A549 (cell line): Measurements from ENCODE around the gene SNAI1.

Experiments
- CBX2 ChIP-seq: fragments of 200-600 bp; sonication (generic); IDR thresholded peaks from 2 replicates; pipeline ENCODE4 v1.6.1; 2016; ENCODE audit warnings: low read depth, mild to moderate bottlenecking, borderline replicate concordance
- CEBPB ChIP-seq, 2 experiments: fragments of >200 bp in 1 of 2; sonication (Bioruptor Twin) in 1 of 2; formaldehyde crosslinking in 1 of 2; IDR thresholded peaks; 2 replicates each; pipeline ENCODE4 v1.6.1; 2012 to 2016
- JUN ChIP-seq, 2 experiments: fragments of >200 bp; sonication (Bioruptor Twin); formaldehyde crosslinking; IDR thresholded peaks; 2 replicates in 1 of 2; 3 replicates in 1 of 2; pipeline ENCODE4 v1.6.1; 2016 to 2017
- MYC ChIP-seq: IDR thresholded peaks from 2 replicates; pipeline ENCODE4 v1.6.1; 2012; ENCODE audit warnings: mild to moderate bottlenecking, inconsistent platforms, low read length, improper control_type of control experiment, borderline replicate concordance
- TP53 ChIP-seq: fragments of 250-450 bp; sonication (Bioruptor Pico); IDR thresholded peaks from 2 replicates; pipeline ENCODE4 v1.5.0; 2021; ENCODE audit warnings: mild to moderate bottlenecking, moderate library complexity
- TF ChIP-seq, protein P1 (sequence below): fragments of >200 bp; sonication (Bioruptor Twin); formaldehyde crosslinking; IDR thresholded peaks from 3 replicates; pipeline ENCODE4 v1.5.1; 2016
- TF ChIP-seq, protein P2 (sequence below): fragments of 250-450 bp; sonication (Bioruptor Pico); IDR thresholded peaks from 2 replicates; pipeline ENCODE4 v1.5.0; 2021; ENCODE audit warnings: mild to moderate bottlenecking, moderate library complexity, borderline replicate concordance

DNA sequence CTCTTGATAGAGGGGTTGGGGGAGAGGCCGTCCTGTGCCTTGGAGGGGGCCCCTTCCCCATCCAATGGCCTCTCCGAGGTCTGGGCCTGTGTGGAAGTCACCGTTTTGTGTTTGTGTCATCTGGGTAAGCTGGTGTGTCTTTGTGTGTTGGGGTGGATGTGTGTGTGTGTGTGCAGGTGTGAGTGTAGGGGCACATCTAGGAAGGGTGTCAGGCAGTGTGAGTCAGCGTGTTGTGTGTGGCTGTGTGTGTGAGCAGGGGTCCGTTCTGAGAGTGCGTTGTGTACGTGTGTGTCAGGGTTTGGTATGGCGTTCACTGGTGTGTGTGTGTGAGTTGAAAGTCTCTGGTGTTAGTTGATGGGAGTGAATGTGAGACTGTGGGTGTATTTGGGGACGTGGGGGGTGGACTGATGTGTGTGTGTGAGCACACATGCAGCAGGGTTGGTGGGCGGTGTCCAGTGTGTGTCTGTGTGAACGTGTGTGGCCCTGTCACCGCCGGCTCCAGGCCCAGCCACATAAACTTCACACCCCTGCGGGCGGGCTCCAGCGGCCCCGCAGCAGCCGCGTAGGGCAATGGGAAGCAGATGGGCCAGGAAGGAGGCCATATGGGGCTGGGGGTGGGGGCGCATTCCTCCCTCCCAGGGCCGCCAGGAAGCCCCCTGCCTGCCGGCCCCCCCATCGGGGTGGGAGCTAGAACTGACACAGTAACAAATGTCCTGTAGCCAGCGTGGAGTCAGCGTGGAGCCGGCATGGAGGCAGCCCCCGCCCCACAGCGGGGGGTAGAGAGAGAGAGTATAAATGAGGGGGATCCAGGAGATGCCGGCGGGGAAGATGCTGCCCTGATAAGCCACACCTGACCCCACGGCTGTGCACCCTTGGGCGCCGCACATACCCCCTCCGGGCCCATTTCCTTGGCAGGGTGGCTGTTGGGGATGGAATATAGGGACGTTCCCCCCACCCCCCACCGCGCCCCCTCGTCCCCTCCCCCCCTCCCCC lies 32.1 kb downstream of the SNAI1 start:
- no peak for TF ChIP-seq TP53 (CRISPR knock-in tag)
- no peak for TF ChIP-seq JUN (IDR thresholded peaks at IDR 0.05)
- no peak for TF ChIP-seq CEBPB (IDR thresholded peaks at IDR 0.05)
- TF ChIP-seq, protein P1, sequence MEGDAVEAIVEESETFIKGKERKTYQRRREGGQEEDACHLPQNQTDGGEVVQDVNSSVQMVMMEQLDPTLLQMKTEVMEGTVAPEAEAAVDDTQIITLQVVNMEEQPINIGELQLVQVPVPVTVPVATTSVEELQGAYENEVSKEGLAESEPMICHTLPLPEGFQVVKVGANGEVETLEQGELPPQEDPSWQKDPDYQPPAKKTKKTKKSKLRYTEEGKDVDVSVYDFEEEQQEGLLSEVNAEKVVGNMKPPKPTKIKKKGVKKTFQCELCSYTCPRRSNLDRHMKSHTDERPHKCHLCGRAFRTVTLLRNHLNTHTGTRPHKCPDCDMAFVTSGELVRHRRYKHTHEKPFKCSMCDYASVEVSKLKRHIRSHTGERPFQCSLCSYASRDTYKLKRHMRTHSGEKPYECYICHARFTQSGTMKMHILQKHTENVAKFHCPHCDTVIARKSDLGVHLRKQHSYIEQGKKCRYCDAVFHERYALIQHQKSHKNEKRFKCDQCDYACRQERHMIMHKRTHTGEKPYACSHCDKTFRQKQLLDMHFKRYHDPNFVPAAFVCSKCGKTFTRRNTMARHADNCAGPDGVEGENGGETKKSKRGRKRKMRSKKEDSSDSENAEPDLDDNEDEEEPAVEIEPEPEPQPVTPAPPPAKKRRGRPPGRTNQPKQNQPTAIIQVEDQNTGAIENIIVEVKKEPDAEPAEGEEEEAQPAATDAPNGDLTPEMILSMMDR, result no peak
- TF ChIP-seq, protein P2, sequence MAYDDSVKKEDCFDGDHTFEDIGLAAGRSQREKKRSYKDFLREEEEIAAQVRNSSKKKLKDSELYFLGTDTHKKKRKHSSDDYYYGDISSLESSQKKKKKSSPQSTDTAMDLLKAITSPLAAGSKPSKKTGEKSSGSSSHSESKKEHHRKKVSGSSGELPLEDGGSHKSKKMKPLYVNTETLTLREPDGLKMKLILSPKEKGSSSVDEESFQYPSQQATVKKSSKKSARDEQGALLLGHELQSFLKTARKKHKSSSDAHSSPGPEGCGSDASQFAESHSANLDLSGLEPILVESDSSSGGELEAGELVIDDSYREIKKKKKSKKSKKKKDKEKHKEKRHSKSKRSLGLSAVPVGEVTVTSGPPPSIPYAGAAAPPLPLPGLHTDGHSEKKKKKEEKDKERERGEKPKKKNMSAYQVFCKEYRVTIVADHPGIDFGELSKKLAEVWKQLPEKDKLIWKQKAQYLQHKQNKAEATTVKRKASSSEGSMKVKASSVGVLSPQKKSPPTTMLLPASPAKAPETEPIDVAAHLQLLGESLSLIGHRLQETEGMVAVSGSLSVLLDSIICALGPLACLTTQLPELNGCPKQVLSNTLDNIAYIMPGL (CRISPR knock-in tag), result no peak
- no peak for TF ChIP-seq CBX2
- no peak for TF ChIP-seq MYC
